Suppressor macrophage treated with lipopolysaccharide for 4 hours (primary cell): ENCODE results near the gene TRIM45.
A peak's percentile ranks its signal among the peaks of the same experiment; 100 is the strongest.
"Not testable (repeated sequence)": the region's sequence is repeated elsewhere in the genome, so short reads cannot be mapped to it uniquely, and the experiment has no call there.

ENCODE experiments used
- DNase-seq: peaks from one replicate; pipeline ENCODE4 v3.0.0-alpha.2; 2020

Gene TRIM45

DNA sequence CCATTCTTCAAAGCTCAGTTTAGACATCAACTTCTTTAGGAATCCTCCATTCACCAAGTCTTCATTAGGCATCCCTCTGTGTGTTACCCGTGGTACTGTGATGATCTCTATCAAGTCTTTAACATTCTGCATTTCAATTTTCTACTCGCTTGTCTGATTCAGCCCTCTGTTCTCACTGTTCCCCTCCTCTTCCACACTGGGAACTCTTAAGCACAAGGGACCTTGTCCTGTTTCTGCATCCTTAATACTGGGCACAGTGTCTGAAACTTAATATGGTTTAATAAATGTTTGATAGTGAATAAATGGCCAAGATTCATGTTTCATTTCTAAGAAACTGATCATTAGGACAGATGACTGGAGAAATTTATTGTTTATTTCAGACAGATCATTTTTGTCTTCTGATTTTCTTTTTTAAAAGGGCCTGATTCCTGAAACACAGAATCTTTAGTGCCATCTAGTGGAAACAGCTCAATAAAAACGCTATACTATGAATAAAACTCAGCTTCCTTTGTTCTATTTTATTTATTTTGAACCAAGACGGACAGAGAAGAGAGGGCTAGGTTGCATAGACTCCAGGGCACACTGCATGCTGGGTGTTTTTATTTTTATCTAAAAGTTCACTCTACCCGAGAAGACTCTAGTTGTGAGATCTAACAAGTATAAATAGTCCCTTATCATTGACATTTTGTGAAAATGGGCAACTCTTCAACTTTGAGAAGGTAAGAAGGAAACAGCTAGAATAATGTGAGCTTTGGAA, 7.0 kb upstream of the TRIM45 start:
- DNase-seq = peak; percentile 54

GRCh38 chr1:117127795-117128194, 6.2 kb upstream of the TRIM45 start:
- no peak for DNase-seq

DNA sequence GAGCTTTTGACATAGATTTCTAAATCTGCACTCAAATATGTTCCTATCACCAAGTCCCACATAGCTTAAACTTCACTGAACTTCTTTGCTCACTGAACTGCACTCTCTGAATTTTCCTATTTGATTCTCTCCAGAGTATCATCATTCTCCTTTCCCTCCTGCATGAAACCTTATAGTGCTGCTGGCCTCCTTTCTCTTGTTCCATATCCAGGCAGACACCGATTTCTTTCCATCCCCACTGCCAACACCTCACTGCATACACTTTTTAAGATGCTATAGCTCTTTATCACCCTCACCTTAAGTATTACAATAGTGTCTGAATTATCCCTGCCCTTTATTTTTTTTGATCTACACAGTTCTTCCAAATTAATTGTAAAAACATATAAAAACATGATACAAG, 3.1 kb upstream of the TRIM45 start:
- DNase-seq = no peak

DNA sequence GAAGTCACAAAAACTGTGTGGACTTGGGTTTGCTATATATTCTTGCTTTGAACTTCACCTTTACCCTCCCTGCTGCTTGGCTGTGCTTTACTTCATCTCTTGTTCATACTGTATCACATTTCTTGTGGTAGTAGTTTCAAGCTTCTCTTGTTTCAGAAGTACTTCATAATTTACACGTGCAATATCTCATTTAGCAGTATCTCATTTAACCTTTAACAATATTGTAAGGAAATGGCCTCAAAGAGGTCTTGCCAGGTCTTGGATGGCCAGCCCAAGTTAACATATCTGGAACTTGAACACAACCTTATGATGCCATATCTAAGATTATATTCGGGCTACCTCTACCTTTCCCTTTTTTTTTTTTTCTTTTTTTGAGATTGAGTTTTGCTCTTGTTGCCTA, 1.7 kb upstream of the TRIM45 start:
- DNase-seq = no peak

DNA sequence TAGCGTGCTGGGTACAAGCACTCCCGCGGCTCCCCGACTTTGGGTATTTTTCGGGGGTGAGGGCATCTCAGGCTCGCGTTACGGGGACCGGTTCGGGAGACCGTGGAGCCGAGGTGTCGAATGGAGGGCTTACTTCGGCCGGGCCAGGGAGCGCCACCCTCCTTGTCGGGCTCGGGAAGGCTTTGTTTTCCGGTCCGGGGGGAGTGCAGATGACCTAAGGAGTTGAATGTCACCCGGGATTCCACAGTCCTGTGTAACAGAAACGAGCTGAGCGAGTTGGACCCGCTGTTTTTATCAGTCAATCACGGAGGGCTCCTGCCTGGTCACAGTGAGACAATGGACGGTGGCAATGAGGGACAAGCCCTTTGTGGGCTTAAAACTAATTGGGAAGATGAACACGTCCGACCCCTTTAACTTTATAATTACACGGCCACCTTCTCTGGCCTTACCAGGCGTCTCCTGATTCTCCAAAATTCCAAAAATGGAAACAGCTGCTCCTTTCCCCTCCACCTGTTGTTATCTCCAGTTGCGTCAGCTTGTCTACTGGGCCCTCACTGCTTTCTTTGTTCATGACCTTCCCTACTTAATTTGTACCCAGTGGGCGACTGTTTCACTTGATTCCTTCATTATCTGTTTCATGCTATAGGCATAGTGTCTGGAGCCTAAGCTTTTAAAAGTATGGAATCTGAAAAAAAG, 929 bp upstream of the TRIM45 start:
- DNase-seq = no peak

- DNase-seq = no peak
Observed at GRCh38 chr1:117120774-117121588, 568 bp downstream of the TRIM45 start.

DNA sequence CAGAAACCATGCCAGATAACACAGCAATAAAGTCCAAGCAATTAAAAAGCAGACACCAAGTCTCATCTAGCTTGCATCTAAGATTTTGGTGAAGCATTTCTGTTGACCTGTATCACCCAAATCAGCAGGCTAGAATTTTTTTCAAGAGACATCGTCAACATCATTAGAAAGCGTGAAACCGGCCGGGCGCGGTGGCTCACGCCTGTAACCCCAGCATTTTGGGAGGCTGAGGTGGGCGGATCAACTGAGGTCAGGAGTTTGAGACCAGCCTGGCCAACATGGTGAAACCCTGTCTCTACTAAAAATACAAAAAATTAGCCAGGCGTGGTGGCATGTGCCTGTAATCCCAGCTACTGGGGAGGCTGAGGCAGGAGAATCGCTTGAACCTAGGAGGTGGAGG, 2.4 kb downstream of the TRIM45 start:
- DNase-seq = not testable (repeated sequence)

DNA sequence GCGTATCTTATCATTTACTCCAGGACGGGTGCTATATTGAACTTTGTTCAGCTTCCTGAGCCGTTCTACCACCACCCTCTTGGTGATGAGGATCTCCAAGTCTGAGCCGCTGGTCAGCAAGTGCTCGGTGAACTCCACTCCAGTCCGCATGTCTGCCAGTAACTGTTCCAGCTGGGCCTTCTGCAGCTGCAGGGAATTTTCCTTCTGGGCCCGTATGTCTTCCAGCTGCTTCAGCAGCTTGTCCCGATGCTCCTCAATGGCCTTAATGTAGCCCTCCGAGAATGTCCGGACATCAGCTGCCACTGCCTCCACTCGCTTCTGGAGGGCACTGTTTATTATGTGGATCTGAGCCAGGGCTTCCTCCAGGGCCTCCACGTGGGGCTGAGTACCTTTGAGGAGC, 3.4 kb downstream of the TRIM45 start:
- no peak for DNase-seq

GRCh38 chr1:117117697-117118096, 3.9 kb downstream of the TRIM45 start:
- DNase-seq = no peak

DNA sequence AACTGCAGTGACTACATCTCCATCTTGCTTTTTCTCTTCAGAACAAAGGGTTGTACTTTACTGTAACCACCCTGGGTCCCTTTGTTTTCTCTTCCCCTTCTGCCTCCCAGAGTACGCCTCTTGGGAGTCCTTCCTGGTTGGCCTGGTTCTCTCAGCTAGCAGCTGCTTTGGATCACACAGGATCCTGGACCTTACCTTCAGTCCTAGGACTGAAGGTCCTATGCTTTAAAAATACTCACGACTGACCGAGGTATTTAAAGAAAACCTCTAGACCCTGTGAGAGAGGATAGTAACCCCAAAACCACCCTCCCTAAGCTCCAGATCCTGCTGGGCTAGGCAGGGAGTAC, 4.8 kb downstream of the TRIM45 start:
- DNase-seq = no peak

DNA sequence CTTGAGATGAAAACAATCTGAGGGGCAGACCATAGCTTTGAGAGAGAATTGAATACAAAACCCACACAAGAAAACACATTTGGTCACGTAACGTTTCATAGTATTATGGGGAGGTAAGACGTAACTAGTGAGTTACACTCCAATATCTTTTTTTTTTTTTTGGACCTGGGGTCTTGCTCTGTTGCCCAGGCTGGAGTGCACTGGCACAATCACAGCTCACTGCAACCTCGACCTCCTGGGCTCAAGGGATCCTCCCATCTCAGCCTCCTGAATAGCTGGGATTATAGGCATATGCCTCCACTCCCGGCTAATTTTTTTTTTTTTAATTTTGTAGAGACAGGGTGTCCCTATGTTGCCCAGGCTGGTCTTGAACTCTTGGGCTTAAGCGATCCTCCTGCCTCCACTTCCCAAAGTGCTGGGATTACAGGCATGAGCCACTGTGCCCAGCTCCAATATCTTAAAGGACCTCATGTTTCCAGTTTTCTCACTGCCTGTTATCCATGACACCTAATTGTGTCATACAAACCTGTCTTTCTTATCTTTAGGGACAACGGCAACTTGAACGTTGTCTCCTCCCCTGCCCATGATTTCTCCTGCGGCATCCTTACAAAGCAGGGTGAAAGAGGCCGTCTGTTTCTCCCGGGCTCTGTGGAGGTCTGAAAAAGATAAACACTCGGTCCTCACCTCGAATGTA, 5.3 kb downstream of the TRIM45 start:
- no peak for DNase-seq

DNA sequence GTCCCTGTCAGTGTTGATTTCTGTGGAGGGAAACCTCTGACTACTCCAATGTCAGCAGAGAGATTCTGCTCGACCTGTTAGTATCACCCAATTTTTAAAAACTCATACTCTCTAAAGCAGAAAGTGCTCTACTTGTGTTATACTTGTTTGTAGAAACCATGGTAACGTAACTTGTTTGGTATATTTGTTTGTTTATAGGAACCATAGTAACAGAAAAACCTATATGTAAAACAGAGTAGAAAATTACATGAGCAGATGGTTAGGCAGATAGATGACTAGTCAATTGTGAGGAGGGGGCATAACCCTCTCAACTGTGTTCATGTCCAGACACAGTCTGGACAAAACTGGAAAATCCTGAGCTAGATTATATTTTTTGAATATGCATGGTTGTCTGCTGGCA, 6.7 kb downstream of the TRIM45 start:
- no peak for DNase-seq

GRCh38 chr1:117113199-117113598, 8.3 kb downstream of the TRIM45 start:
- DNase-seq = no peak

DNA sequence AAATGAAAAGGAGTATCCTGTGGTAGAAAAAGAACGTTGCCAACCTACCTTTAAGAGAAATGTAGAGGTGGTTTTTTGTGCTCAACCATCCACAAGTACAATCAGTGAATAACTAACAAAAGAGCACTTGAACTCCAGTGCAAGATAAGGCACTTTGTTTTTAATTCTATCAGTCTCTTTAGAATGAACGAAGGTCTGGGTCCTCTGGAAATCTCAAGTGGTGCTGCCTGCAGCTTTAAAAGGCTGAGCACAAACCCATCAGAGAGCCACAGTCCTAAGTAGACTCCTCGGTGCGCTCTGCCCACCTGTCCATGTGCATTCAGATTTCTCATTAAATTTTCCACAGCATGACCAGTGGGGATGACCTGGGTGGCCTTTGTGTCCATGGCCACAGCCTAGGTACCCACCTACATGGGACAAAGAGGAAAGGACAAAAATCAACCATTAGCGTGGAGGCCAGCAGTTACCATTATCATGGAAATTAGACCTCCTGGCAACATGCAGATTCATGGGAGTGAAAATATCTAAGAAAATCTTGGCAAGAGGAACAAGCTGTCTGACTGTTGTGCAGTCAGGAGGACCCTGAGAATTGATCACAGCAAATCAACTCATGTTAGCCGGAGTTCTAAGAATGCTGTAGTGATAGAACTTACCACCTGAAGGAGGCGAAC, 9.4 kb downstream of the TRIM45 start:
- DNase-seq = no peak

DNA sequence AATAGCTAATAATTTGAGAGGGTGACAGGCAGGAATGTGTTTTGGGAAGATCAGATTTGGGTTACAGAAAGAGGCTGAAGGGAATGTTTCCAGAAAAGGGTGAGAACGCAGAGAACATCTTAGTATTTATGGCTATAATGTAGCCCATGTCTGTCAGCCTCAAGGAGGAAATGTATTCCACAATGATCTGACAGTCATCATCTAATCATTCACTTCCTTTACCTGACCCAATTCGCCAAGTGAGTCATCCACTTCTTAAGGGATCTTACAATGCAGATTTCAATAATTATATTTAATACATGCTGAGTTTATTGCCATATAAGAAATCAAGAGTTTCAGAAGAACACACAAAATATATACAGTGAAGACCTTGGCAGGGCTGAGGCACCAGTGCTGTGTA, 10.8 kb downstream of the TRIM45 start:
- no peak for DNase-seq

DNA sequence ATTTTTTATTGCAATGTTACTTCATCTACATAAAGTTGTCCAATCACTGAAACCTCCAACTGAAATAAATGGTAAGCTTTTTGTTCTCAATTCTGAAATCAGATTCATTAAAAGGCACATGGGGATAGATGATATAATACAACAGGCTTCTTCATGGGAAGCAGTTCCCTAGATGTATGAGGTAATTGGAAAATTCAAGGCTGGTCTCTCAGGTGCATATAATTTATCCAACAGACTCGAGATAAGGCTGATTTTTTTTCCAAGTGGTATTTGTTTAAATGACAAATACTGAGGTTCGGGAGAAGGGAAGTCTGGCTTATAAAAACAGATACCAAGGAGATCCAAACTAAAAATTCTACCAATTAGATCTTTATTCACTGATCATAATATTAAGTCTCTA, 14.2 kb downstream of the TRIM45 start:
- DNase-seq = no peak

DNA sequence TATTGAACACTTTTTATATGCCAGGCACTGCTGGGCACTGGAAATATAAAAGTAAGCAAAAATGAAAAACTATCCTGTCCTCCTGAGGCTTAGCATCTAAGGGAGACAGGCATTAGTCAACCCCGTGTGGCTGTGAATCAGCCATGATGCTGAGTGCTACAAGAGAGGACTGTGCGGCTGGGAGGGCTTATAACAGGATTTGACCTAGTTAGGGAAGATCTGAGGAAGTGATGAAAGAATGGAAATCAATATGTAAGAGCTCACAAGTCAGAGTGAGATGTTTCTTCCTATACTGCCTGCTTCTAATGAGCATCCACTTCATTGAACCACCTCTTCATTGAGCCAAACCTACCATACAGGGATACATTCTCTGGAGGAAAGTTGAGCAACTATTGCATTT, 15.1 kb downstream of the TRIM45 start:
- no peak for DNase-seq

GRCh38 chr1:117105722-117106121, 15.8 kb downstream of the TRIM45 start:
- no peak for DNase-seq

DNA sequence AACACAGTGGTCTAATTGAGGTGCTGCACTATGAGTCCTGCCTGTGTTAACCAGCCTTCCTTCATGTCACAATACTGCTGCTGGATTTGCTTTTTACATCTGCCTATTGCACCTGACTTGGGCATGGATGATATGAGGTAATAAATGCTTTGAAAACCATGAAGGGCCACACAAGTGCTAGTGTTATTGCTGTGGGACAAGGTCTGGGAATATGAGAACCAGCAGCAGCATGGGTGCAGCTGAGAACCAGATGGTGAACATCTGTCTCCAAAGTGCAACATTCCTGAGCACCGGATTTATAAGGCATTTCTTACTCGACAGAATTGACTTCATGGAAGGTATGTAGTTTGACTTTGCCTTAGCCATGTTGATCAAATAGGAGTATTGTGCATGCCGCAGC, 16.6 kb downstream of the TRIM45 start:
- no peak for DNase-seq

DNA sequence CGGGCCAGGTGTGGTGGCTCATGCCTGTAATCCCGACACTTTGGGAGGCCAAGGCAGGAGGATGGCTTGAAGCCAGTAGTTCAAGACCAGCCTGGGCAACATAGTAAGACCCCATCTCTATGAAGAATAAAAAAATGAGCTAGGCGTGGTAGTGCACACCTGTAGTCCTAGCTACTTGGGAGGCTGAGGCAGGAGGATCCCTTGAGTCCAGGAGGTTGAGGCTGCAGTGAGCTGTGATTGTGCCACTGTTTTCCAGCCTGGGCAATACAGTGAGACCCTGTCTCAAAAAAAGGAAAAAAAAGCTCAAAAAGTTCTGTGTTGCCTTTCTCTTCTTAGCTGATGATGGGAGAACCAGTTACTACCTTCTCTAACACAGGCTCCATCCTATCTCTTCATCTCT, 19.7 kb downstream of the TRIM45 start:
- DNase-seq = not testable (repeated sequence)

DNA sequence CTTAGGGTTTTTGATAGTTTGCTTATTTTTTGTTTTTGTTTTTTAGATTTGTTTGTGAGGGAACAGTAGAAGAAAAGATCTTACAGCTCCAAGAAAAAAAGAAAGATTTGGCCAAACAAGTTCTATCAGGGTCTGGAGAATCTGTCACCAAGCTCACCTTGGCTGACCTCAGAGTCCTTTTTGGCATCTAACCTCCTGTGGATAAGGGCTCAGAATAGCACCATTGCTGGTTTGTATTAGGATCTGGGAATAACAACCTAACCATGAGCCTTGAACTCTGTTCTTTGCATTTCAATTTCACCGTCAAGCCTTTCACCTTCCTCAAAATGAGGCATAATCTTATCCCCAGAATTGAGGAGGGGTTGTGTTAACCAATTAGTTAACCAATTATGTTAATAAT, 20.2 kb downstream of the TRIM45 start:
- DNase-seq = no peak

GRCh38 chr1:117098287-117098890, 23.2 kb downstream of the TRIM45 start:
- DNase-seq = no peak
